Fibroblast of the conjunctiva (primary cell): Measurements from ENCODE around the gene ARMC9.
"Not testable (repeated sequence)": the region's sequence is repeated elsewhere in the genome, so short reads cannot be mapped to it uniquely, and the experiment has no call there.

ENCODE experiments used
- DNase-seq: peaks from one replicate; pipeline ENCODE4 v3.0.0-alpha.2; 2010; ENCODE audit warnings: low read depth

ARMC9 gene

GRCh38 chr2:231198291-231199173 is at the start of gene ARMC9:
Gene ARMC9 (plus strand): TSS chr2:231198631. CDS start chr2:231206239, 7,608 bp downstream.
- DNase-seq = peak; percentile 18

- no peak for DNase-seq
Measured at GRCh38 chr2:231152800-231153557, 45.5 kb upstream of the ARMC9 start.

DNA sequence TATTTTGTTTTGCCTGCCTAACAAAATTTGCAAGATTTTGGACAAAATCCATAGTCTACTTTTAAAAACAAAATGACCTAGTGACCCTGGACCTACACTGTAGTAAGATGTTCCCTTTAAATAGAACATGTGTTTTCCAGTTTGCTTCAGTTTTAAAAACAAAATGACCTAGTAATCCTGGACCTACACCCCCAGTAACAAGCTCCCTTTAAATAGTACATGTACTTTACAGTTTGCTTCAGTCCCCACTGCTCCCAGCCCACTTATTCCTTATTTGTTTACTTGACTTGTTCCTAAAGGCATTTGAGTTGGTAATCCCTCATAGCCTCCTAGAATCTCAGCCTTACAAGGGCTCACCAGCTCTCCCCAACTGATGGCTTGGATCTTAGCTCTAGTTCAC is 39.1 kb upstream of the ARMC9 start:
- DNase-seq = no peak

GRCh38 chr2:231160701-231161100 is 37.7 kb upstream of the ARMC9 start:
- DNase-seq = no peak

DNA sequence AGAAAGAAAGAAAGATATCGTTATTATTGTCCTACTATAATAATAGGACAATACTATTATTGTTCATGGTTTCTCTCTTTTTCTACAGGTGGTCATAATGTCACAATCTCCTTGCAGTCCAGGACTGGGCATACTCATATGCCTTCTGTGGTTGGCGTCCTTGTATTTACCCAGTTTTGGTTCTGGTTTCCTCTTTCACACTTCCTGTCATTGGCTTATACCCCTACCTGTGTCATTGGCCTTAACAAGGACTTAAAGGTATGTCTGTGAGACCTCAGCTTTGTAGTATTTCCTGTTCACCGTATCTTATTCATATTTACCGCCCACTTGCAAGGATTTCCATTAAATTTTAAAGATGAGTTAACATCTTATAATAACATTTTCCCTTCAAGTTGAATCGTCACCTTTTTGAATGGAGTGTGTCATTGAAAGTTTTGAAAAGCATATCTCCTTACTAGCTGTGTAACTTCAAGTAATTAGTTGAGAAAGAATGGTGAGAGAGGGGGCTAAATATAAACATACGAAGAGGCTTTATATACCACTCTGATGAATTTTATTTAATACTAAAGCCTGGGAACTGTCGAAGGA is 37.1 kb upstream of the ARMC9 start:
- DNase-seq = no peak

DNA sequence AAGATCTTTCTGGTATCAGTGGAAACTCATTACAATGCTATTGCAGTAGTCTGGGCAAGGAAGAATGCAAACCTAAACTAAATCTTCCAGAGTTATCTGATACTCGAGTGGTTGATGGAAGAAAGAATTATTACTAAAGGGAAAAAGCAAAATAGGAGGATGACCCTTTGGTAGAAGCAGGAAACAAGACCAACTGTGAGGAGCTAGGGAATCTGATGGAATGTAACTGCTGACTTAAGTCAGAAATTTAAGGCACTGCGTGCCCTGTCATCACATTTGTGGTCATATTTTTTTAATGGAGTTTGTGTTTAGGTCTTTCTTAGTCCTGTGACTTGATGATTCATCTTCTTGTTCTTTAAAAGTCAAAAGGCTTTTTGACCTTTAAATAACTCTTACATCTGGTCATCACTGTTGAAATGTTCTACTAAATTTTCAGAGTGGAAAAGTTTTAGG is 36.5 kb upstream of the ARMC9 start:
- DNase-seq = peak; percentile 99

- DNase-seq = no peak
Measured at GRCh38 chr2:231163011-231163410, 35.4 kb upstream of the ARMC9 start.

GRCh38 chr2:231163414-231164095 is 34.9 kb upstream of the ARMC9 start:
- no peak for DNase-seq

GRCh38 chr2:231167745-231168459 is 30.5 kb upstream of the ARMC9 start:
- DNase-seq = no peak

GRCh38 chr2:231168460-231169139 is 29.8 kb upstream of the ARMC9 start:
- no peak for DNase-seq

DNA sequence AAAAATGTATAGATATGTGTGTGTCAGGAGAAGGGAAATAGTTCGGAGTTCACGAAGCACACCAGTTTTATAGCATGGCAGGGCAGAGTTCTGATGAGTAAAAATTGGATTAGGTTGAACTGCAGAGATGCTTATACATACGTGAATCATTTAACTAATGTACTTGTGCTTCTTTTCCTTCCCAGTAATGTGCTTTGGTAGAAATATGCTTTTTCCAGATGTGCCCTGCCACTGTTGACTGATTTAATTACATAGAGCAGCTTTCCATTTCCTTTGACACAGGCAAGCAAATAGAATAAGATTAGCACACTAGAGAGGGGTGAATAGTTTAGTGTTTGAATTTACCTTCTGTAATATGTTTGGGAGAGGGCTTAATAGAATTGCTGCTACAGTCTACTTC is 28.9 kb upstream of the ARMC9 start:
- no peak for DNase-seq

DNA sequence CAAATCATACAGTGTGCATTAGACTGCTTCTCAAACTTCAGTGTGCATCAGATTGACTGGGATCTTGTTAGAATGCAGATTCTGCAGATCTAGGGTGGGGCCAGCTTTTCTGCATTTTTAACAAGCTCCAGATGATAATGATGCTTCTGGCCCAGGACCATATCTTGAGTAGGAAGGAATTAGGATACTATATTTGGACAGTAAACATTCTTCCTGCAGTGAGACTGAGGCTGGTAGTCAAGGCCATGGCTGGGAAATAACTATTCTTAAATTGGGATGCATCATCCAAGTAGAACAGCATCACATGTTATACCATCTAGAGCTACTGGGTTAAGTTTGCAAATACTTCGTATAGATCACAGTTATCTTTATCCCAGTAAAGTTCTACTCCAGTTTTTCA is 28.4 kb upstream of the ARMC9 start:
- DNase-seq = peak; percentile 87

DNA sequence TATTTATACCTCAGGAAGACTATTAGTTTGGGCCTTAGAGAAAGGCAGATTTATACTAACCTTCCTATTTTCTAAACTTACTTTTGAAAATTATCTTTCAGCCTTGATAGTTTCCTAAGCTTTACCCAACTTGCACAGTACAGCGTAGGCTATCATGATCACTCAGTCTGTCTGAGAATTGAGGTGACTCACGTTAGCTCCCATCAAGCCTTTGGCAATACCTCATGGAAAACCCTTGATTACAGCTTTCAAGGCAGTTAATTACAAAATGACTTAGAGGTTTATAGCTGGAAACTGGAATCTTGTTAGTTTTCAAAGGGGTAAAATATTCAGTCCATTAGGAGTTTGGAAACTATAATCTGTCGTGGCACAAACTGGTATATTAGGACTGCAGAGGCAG is 26.4 kb upstream of the ARMC9 start:
- DNase-seq = no peak

GRCh38 chr2:231174211-231174651 is 24.2 kb upstream of the ARMC9 start:
- no peak for DNase-seq

- no peak for DNase-seq
Measured at GRCh38 chr2:231176066-231176465, 22.4 kb upstream of the ARMC9 start.

- DNase-seq = no peak
Measured at GRCh38 chr2:231177156-231178025, 21.0 kb upstream of the ARMC9 start.

GRCh38 chr2:231178805-231179204 is 19.6 kb upstream of the ARMC9 start:
- not testable (repeated sequence) for DNase-seq

- DNase-seq = no peak
Measured at GRCh38 chr2:231181860-231182512, 16.4 kb upstream of the ARMC9 start.

DNA sequence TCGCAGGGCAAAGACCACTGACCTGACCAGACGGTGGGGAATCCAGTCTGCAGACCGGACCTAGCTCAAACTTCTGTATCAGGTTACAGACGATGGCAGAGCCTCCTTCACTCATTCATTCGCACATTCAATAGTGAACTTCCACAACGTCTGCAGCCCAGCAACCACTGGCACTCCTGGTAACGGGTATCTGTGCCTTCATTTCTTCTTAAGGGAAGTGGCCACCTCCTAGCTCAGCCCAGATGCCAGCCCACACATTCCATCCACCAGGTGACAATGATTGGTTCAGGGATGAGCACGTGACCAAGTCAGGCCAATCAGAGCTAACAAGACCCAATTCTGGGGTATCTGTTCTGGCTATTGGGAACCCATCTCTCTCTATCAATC is 15.9 kb upstream of the ARMC9 start:
- DNase-seq = no peak
